GM21786 (cell line): ENCODE data around the gene STK33.

Experiments
- ATAC-seq: cut with Tn5 transposase; IDR thresholded peaks from one replicate; pipeline ENCODE4 v1.9.1; 2021; ENCODE audit not compliant: unreplicated experiment

STK33 gene

GRCh38 chr11:8357891-8358566, 236.0 kb downstream of the STK33 start:
- ATAC-seq, result no peak

- ATAC-seq, result no peak
These were observed 236.5 kb downstream of the STK33 start for GRCh38 chr11:8357505-8357888.

GRCh38 chr11:8356721-8357504, 237.1 kb downstream of the STK33 start:
- no peak for ATAC-seq

- no peak for ATAC-seq
These were observed 237.8 kb downstream of the STK33 start for GRCh38 chr11:8356216-8356615.

- ATAC-seq, result no peak
These were observed 238.6 kb downstream of the STK33 start for GRCh38 chr11:8355416-8355742.

GRCh38 chr11:8354622-8355415, 239.2 kb downstream of the STK33 start:
- peak; percentile 44 for ATAC-seq

GRCh38 chr11:8352876-8353505, 241.0 kb downstream of the STK33 start:
- ATAC-seq, result no peak

GRCh38 chr11:8352103-8352875, 241.7 kb downstream of the STK33 start:
- ATAC-seq, result no peak

- no peak for ATAC-seq
These were observed 242.8 kb downstream of the STK33 start for GRCh38 chr11:8351223-8351622.

- no peak for ATAC-seq
These were observed 246.1 kb downstream of the STK33 start for GRCh38 chr11:8347978-8348377.

GRCh38 chr11:8346157-8346755, 247.8 kb downstream of the STK33 start:
- ATAC-seq, result no peak

- ATAC-seq, result no peak
These were observed 248.8 kb downstream of the STK33 start for GRCh38 chr11:8345179-8345578.

- no peak for ATAC-seq
These were observed 249.7 kb downstream of the STK33 start for GRCh38 chr11:8344346-8344745.

GRCh38 chr11:8342821-8343681, 251.0 kb downstream of the STK33 start:
- ATAC-seq, result peak; percentile 87

- no peak for ATAC-seq
These were observed 252.0 kb downstream of the STK33 start for GRCh38 chr11:8341996-8342395.
